ENCODE measurements around the gene SYPL1.
"Not testable (repeated sequence)": the region's sequence is repeated elsewhere in the genome, so short reads cannot be mapped to it uniquely, and the experiment has no call there.

SYPL1 gene

GRCh38 chr7:106112118-106112971 lies at the start of gene SYPL1:
Gene SYPL1, minus strand, starts transcription at chr7:106112312. Its CDS starts 104 bp downstream, at chr7:106112208.
- peak; percentile 30 for DNase-seq (ENCODE audit: low read depth, low spot score)

GRCh38 chr7:106155027-106155426 lies 42.9 kb upstream of the SYPL1 start:
- DNase-seq (ENCODE audit: low read depth, low spot score), result no peak

- DNase-seq (ENCODE audit: low read depth, low spot score), result peak; percentile 59
Measured at GRCh38 chr7:106153891-106154449, 41.9 kb upstream of the SYPL1 start.

- no peak for DNase-seq (ENCODE audit: low read depth, low spot score)
Measured at GRCh38 chr7:106152313-106152665, 40.2 kb upstream of the SYPL1 start.

GRCh38 chr7:106151459-106152312 lies 39.6 kb upstream of the SYPL1 start:
- DNase-seq (ENCODE audit: low read depth, low spot score), result no peak

- no peak for DNase-seq (ENCODE audit: low read depth, low spot score)
Measured at GRCh38 chr7:106143711-106144337, 31.7 kb upstream of the SYPL1 start.

- no peak for DNase-seq (ENCODE audit: low read depth, low spot score)
Measured at GRCh38 chr7:106142136-106142535, 30.0 kb upstream of the SYPL1 start.

GRCh38 chr7:106140406-106141173 lies 28.5 kb upstream of the SYPL1 start:
- no peak for DNase-seq (ENCODE audit: low read depth, low spot score)

- no peak for DNase-seq (ENCODE audit: low read depth, low spot score)
Measured at GRCh38 chr7:106139265-106140251, 27.4 kb upstream of the SYPL1 start.

- no peak for DNase-seq (ENCODE audit: low read depth, low spot score)
Measured at GRCh38 chr7:106138776-106139175, 26.7 kb upstream of the SYPL1 start.

- DNase-seq (ENCODE audit: low read depth, low spot score), result not testable (repeated sequence)
Measured at GRCh38 chr7:106138181-106138580, 26.1 kb upstream of the SYPL1 start.

GRCh38 chr7:106134241-106134640 lies 22.1 kb upstream of the SYPL1 start:
- no peak for DNase-seq (ENCODE audit: low read depth, low spot score)

GRCh38 chr7:106129291-106129690 lies 17.2 kb upstream of the SYPL1 start:
- no peak for DNase-seq (ENCODE audit: low read depth, low spot score)

- DNase-seq (ENCODE audit: low read depth, low spot score), result no peak
Measured at GRCh38 chr7:106128836-106129235, 16.7 kb upstream of the SYPL1 start.

- no peak for DNase-seq (ENCODE audit: low read depth, low spot score)
Measured at GRCh38 chr7:106127984-106128780, 16.1 kb upstream of the SYPL1 start.

GRCh38 chr7:106126170-106126938 lies 14.2 kb upstream of the SYPL1 start:
- no peak for DNase-seq (ENCODE audit: low read depth, low spot score)

- no peak for DNase-seq (ENCODE audit: low read depth, low spot score)
Measured at GRCh38 chr7:106125417-106125816, 13.3 kb upstream of the SYPL1 start.

GRCh38 chr7:106124186-106124585 lies 12.1 kb upstream of the SYPL1 start:
- no peak for DNase-seq (ENCODE audit: low read depth, low spot score)
